ENCODE data around the gene RPL35A. TPM values are rescaled to one million over a fixed set of nuclear protein-coding genes. Genes with fewer than 3 reads are reported as not detected.

Gene RPL35A
- total RNA-seq, 2 donors from 2014 or later, result 683 to 726 TPM

- Mint-ChIP-seq H3K27ac (no peak overlapping the region), H3K9me3 (no peaks in the 10 kb centered on the region), H3K36me3 (peaks cover 4% of the 10 kb centered on the region), H3K4me1 (ENCODE audit: low read depth in 2 of 2) (no peaks in the 10 kb centered on the region), H3K27me3 (no peaks in the 10 kb centered on the region), H3K4me3 (no peak overlapping the region)
- ATAC-seq, result no peak
- DNase-seq (ENCODE audit: low spot score), result no peak
These were observed 46.9 kb downstream of the RPL35A start for GRCh38 chr3:197996855-197997254.

DNA sequence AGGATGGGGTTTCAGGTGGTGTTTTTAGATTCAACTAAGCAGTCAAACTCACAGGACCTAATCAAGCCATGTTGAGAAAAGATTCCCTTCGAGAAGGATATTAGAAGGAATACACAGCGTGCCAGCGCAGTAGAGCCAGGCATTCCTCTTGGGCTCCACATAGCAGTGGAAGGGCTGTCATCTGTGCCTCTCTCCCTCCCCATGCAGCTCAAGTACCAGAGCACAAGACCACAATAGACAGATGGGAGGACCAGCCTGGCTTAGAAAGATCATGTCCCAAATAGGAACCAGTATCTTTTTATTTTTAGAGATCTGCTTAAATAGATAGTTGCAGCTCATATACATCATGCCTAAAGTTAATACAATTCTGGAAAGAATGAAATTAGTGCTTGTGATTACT is 47.9 kb downstream of the RPL35A start:
- Mint-ChIP-seq H3K9me3 (no peaks in the 10 kb centered on the region), H3K4me3 (no peak overlapping the region), H3K27ac (no peak overlapping the region), H3K36me3 (peaks cover 4% of the 10 kb centered on the region), H3K27me3 (no peaks in the 10 kb centered on the region), H3K4me1 (ENCODE audit: low read depth in 2 of 2) (no peaks in the 10 kb centered on the region)
- DNase-seq (ENCODE audit: low spot score) (no peak), ATAC-seq (no peak)

Other genes starting within 250 kb of the RPL35A start
- 10 to 100 TPM; 42.7 to 59.7 TPM for gene RUBCN, start 213.3 kb upstream of the RPL35A start, total RNA-seq
- gene FYTTD1, start 200.3 kb upstream of the RPL35A start, total RNA-seq, result 10 to 100 TPM; 36.0 to 66.1 TPM
- 10 to 100 TPM; 67.3 to 74.7 TPM for gene LRCH3, start 158.9 kb upstream of the RPL35A start, total RNA-seq
- gene LMLN, start 10.0 kb downstream of the RPL35A start, total RNA-seq, result 1 to 10 TPM; 2.6 to 4.2 TPM